T47D (cell line): Measurements from ENCODE around the gene ARCN1.
A peak's percentile ranks its signal among the peaks of the same experiment; 100 is the strongest.

Experiments
- DNase-seq, 2 experiments: peaks; one replicate each; pipeline versions ENCODE4 v3.0.0 to v3.0.0-alpha.2; 2011 to 2012; ENCODE audit warnings: low read depth in 1 of 2, low spot score in 1 of 2
- JUND ChIP-seq: IDR thresholded peaks from 2 replicates; pipeline ENCODE4 v1.6.1; 2012; ENCODE audit warnings: low read depth
- in situ Hi-C: cut with HindIII; loops from 2 replicates; pipeline ENCODE4 v1.10.0; 2016; ENCODE audit warnings: low sequenced_read_pairs, low pct_unique_long_range_greater_than_20kb

Gene ARCN1

DNA sequence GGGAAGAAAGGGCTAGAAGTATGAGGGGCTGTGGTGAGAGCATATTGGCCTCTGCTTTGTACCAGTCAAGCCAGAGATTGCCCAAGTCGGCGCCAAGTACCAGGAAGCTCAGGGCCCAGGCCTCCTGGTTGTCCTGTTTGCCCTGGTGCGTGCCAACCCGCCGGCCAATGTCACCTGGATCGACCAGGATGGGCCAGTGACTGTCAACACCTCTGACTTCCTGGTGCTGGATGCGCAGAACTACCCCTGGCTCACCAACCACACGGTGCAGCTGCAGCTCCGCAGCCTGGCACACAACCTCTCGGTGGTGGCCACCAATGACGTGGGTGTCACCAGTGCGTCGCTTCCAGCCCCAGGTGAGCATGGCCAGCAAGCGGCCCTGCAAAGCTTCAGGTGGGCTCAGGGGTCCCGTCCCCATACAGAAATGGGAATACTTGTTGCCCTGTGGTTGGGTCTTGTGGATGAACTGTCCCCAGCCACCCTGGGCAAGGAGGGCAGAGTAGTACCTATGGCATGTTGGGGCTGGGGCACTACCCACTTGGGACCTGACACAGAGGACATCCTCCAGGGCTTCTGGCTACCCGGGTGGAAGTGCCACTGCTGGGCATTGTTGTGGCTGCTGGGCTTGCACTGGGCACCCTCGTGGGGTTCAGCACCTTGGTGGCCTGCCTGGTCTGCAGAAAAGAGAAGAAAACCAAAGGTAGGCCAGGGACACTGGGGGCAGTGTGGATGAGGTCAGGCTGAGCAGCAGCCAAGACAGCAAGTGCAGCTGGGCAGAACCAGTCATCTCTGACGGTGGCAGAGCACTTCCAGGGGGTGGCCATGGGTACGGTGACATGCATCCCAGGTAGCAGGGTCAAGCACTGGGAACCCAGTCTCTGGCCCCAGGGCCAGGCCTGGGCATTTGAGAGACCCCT lies 39.1 kb upstream of the ARCN1 start:
- in situ Hi-C loops: no loop called here
- TF ChIP-seq JUND: no peak
- DNase-seq: no peak

DNA sequence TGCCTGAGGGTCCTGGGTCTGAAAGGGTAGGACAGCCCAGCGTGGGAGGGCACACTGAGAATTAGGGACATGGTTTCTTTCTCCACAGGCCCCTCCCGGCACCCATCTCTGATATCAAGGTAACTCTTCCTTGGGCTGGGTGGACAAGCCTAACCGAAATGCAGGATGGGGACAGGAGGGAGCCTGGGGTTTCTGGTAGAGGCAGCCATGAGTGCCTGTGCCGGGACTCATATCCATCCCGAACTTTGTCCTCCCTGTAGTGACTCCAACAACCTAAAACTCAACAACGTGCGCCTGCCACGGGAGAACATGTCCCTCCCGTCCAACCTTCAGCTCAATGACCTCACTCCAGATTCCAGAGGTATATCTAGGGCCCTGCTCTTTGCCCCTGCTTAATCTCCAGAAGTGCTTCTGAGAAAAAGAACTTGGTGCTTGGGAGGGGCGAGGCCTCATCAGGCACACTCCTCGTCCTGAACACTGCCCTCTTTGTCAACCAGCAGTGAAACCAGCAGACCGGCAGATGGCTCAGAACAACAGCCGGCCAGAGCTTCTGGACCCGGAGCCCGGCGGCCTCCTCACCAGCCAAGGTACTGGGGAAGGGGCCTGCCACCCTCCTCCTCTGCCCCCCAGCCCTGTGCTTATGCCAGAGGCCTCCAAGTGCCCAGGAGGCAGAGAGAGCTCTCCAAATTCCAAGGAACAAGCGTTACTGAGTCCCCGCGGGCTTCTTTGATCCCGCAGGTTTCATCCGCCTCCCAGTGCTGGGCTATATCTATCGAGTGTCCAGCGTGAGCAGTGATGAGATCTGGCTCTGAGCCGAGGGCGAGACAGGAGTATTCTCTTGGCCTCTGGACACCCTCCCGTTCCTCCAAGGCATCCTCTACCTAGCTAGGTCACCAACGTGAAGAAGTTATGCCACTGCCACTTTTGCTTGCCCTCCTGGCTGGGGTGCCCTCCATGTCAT lies 38.2 kb upstream of the ARCN1 start:
- in situ Hi-C loops: no loop called here
- TF ChIP-seq JUND: no peak
- DNase-seq: no peak

DNA sequence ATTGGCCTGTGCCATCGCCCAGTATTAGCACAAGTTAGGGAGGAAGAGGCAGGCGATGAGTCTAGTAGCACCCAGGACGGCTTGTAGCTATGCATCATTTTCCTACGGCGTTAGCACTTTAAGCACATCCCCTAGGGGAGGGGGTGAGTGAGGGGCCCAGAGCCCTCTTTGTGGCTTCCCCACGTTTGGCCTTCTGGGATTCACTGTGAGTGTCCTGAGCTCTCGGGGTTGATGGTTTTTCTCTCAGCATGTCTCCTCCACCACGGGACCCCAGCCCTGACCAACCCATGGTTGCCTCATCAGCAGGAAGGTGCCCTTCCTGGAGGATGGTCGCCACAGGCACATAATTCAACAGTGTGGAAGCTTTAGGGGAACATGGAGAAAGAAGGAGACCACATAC lies 36.9 kb upstream of the ARCN1 start:
- TF ChIP-seq JUND: no peak
- DNase-seq: no peak
- in situ Hi-C loops: no loop called here

DNA sequence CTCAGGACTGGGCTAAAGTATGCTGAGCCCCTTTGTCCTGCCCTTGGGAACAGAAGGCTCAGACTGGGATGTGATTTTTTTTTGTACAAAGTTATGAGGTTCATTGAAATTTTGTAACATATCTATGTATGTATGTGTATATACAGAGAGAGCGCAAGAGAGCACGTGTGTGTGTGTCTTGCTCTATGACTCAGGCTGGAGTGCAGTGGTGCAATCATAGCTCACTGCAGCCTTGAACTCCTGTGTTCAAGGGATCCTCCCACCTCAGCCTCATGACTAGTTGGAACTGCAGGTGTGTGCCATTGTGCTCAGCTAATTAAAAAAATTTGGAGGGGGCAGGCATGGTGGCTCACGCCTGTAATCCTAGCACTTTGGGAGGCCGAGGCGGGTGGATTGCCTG lies 35.5 kb upstream of the ARCN1 start:
- no peak for DNase-seq
- in situ Hi-C loops: no loop called here
- TF ChIP-seq JUND: no peak

DNA sequence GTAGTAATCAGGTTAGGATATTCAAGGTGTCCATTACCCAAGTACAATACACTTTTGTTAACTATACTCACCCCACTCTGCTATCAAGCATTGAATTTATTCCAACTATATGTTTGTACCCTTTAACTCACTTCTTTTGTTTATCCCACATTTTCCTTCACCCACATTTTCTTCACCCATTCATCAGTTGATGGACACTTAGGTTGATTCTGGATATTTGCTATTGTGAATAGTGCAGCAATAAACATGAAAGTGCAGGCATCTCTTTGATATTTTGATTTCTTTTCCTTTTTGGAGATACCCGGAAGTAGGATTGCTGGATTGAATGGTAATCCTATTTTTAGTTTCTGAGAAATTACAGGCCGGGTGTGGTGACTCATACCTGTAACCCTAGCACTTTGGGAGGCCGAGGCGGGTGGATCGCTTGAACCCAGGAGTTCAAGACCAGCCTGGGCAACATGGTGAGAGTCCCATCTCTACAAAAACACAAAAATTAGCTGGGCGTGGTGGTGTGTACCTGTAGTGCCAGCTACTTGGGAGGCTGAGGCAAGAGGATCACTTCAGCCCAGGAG lies 34.7 kb upstream of the ARCN1 start:
- DNase-seq: no peak
- in situ Hi-C loops: no loop called here
- TF ChIP-seq JUND: no peak

DNA sequence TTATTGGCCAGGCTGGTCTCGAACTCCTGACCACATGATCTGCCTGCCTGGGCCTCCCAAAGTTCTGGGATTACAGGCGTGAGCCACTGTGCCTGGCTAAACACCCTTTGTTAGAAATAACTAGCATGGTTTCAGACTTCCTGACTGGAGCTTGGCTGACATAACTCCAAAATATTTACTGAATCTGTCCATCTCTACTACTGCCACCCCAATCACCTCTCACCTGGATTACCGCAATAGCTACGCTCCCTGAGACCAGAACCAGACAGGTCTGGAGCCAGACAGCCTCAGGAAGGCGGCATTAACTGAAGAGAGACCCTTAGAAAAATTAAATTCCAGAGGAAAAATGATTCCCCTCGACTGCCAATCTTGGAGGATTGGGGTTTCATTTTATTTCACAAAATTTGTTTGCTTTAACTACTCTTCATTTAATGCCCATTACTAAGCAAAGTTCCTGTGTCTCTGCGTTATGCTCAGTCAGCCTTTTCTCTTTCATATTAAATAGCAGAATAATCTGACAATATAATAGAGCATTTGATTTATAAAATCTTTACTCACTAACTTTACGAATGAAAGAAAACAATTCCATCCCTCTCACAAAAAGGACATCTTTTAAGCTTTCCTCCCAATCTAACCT lies 28.1 kb upstream of the ARCN1 start:
- in situ Hi-C loops: no loop called here
- no peak for DNase-seq
- no peak for TF ChIP-seq JUND

DNA sequence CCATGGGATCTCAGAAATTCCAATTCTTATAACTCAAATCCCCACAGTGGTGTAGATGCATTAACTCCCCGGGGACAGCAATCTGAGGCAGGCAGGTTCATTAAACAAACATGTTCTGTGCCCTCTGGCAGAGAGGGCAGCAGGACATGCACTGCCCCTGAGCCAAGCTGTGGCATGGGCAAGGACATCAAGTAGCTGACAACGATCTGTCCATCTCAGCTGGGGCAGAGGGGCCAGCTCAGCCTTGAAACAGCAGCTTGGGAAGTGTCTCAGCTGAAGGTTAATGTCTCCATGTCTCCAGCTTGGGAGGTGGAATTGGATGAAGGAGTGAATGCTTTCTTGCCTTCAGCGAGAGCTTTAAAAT lies 27.6 kb upstream of the ARCN1 start:
- DNase-seq: no peak
- in situ Hi-C loops: no loop called here
- TF ChIP-seq JUND: no peak

DNA sequence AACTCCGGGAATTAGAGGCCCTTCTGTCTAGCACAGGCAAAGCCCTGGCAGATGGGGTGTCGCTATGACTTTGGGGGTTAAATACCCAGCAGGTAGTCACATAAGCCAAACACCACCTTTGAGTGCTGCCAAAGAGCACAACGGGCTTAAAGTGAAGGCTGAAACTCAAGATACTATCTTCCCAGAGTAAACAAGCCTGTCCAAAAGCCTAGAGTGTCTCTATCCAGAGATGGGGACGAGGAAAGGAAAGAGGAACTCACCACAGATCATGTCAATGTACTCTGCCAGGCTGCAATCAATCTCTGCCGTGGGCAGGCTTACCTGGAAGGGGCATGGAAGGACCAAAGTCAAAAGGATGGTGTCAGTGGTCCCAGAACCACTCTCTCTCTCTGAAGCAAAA lies 26.7 kb upstream of the ARCN1 start:
- in situ Hi-C loops: no loop called here
- DNase-seq: peak in 1 of 2 experiments; percentile 59
- TF ChIP-seq JUND: no peak

DNA sequence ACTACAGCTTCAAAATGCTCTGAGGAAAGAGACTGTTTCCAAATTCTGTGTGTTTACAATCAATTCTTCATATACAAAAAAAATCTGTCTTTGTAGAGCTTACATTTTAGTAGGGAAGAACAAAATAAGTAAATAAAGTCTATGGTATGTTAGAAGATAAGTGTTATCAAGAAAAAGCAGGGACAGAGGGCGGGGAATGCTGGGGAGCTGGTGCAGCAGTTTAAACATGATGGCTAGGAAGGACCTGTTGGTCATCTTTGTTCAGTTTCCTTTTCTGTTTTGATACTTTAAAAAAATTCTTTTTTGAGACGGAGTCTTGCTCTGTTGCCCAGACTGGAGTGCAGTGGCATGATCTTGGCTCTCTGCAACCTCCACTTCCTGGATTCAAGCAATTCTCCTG lies 25.1 kb upstream of the ARCN1 start:
- no peak for TF ChIP-seq JUND
- no peak for DNase-seq
- in situ Hi-C loops: no loop called here

DNA sequence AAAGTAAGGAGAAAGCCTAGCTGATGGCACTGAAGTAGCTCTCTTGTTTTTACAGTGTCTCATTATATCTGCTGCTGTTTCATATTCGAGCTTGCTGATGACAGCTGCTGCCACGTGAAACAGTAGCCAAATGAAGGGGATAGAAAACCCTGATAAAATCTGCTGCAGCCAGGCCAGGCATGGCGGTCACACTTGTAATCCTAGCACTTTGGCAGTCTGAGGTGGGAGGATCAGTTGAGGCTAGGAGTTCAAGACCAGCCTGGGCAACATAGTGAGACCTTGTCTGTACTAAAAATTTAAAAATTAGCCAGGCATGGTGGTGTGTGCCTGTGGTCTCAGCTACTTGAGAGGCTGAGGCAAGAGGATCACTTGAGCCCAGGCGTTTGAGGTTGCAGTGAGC lies 19.9 kb upstream of the ARCN1 start:
- in situ Hi-C loops: no loop called here
- TF ChIP-seq JUND: no peak
- DNase-seq: no peak

DNA sequence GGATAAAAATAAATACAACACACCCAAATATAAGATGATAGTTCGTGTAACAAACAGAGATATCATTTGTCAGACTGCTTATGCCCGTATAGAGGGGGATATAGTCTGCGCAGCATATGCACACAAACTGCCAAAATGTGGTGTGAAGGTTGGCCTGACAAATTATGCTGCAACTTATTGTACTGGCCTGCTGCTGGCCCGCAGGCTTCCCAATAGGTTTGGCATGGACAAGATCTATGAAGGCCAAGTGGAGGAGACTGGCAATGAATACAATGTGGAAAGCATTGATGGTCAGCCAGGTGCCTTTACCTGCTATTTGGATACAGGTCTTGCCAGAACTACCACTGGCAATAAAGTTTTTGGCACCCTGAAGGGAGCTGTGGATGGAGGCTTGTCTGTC lies 11.4 kb upstream of the ARCN1 start:
- TF ChIP-seq JUND: no peak
- DNase-seq: no peak
- in situ Hi-C loops: no loop called here

DNA sequence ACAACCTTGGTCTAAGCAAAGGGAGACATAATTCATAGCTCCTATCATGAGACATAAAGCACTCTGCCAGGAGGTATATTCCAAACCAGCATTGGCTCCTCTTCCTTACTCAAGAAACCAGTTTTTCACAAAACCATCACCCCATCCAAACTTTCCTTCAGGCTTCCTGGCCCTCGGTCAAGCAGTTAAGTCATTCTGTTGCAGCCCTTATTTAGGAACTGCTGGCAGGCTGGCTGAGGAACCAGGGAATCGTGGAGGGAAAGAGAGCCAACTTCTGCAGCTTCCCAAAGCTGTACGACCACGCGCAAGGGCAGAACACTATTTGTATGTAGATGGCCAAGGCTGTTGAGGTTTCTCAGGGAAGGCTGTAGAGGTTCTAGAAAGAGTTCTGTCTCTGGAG lies 7.2 kb upstream of the ARCN1 start:
- DNase-seq: peak in 1 of 2 experiments; percentile 70
- in situ Hi-C loops: no loop called here
- no peak for TF ChIP-seq JUND
